HepG2 (cell line): ENCODE measurements around the gene APOC4. TPM values are rescaled to one million over a fixed set of nuclear protein-coding genes. Genes with fewer than 3 reads are reported as not detected.

Experiments used
- CCDC6 ChIP-seq: sonication (generic); formaldehyde crosslinking; IDR thresholded peaks from 2 replicates; pipeline ENCODE4 v1.8.1; 2022; ENCODE audit warnings: mild to moderate bottlenecking, missing genetic modification reagents, moderate library complexity
- ELF1 ChIP-seq: sonication (generic); formaldehyde crosslinking; IDR thresholded peaks from 2 replicates; pipeline ENCODE4 v1.4.0; 2020; ENCODE audit warnings: missing genetic modification reagents
- HNRNPUL1 ChIP-seq: fragments of 200-400 bp; formaldehyde crosslinking; IDR thresholded peaks from 2 replicates; pipeline ENCODE4 v1.6.1; 2017; ENCODE audit warnings: low read depth, mild to moderate bottlenecking, low read length, moderate library complexity
- IRF9 ChIP-seq: sonication (generic); formaldehyde crosslinking; IDR thresholded peaks from 2 replicates; pipeline ENCODE4 v1.8.0; 2022; ENCODE audit warnings: missing genetic modification reagents, mild to moderate bottlenecking, borderline replicate concordance
- MEIS2 ChIP-seq: sonication (generic); formaldehyde crosslinking; IDR thresholded peaks from 2 replicates; pipeline ENCODE4 v1.9.0; 2021; ENCODE audit warnings: mild to moderate bottlenecking, missing genetic modification reagents
- TFDP2 ChIP-seq: sonication (generic); formaldehyde crosslinking; IDR thresholded peaks from 2 replicates; pipeline ENCODE4 v1.4.0; 2020; ENCODE audit warnings: missing genetic modification reagents
- THYN1 ChIP-seq: sonication (generic); formaldehyde crosslinking; IDR thresholded peaks from 2 replicates; pipeline ENCODE4 v1.8.1; 2023; ENCODE audit warnings: low read depth, mild to moderate bottlenecking, moderate library complexity, missing genetic modification reagents, borderline replicate concordance
- ZFP90 ChIP-seq: sonication (generic); formaldehyde crosslinking; IDR thresholded peaks from 2 replicates; pipeline ENCODE4 v1.8.0; 2022; ENCODE audit warnings: missing genetic modification reagents, mild to moderate bottlenecking, inconsistent platforms, borderline replicate concordance
- ZKSCAN1 ChIP-seq: fragments of 150-350 bp; IDR thresholded peaks from 2 replicates; pipeline ENCODE4 v1.6.1; 2014; ENCODE audit warnings: low read length
- ZNF17 ChIP-seq: sonication (generic); formaldehyde crosslinking; IDR thresholded peaks from 2 replicates; pipeline ENCODE4 v1.5.0; 2020; ENCODE audit warnings: mild to moderate bottlenecking, missing genetic modification reagents
- ZNF777 ChIP-seq: sonication (generic); formaldehyde crosslinking; IDR thresholded peaks from 2 replicates; pipeline ENCODE4 v1.4.0; 2020; ENCODE audit warnings: missing genetic modification reagents
- ZSCAN25 ChIP-seq: sonication (generic); formaldehyde crosslinking; IDR thresholded peaks from 2 replicates; pipeline ENCODE4 v1.8.0; 2022; ENCODE audit warnings: mild to moderate bottlenecking, missing genetic modification reagents
- polyA plus RNA-seq, 8 experiments: library from polyadenylated mRNA; depleted of rRNA in 3 of 8; stranded (reverse) in 7 of 8; unstranded in 1 of 8; fragments of >200 nt; fragmentation: Illumina TruSeq in 4 of 8; extraction: Trizol in 4 of 8; gene quantifications; 2 replicates each; pipeline versions ENCODE4 v1.2.1 to v1.2.3, GENCODE V29; 2011 to 2016; ENCODE audit warnings: low read depth in 4 of 8, missing spikeins in 1 of 8, mixed read lengths in 1 of 8; ENCODE audit not compliant: insufficient read depth in 1 of 8
- total RNA-seq, 5 experiments: library from RNA; depleted of rRNA; stranded (reverse); fragments of >200 nt; fragmentation: Illumina TruSeq; extraction: Trizol; gene quantifications; 2 replicates each; pipeline ENCODE4 v1.2.3, GENCODE V29; 2016; ENCODE audit warnings: low read depth in 1 of 5
- TF ChIP-seq, protein P1 (sequence below): sonication (generic); formaldehyde crosslinking; IDR thresholded peaks from 2 replicates; pipeline ENCODE4 v1.5.1; 2020; ENCODE audit warnings: mild to moderate bottlenecking, missing genetic modification reagents, borderline replicate concordance
- TF ChIP-seq, protein P2 (sequence below): IDR thresholded peaks from 2 replicates; pipeline ENCODE4 v1.6.1; 2016; ENCODE audit warnings: missing compliant biosample characterization, missing genetic modification reagents, borderline replicate concordance
- TF ChIP-seq, protein P3 (sequence below): sonication (generic); formaldehyde crosslinking; conservative IDR thresholded peaks from 2 replicates; pipeline ENCODE4 v1.4.0; 2020; ENCODE audit warnings: missing genetic modification reagents

APOC4 gene
- total and polyA plus RNA-seq, 2 of the 13 experiments (the other 11 are each of a cell fraction or from before 2014, with no cell fraction given): 0.46 TPM; not detected in 1

DNA sequence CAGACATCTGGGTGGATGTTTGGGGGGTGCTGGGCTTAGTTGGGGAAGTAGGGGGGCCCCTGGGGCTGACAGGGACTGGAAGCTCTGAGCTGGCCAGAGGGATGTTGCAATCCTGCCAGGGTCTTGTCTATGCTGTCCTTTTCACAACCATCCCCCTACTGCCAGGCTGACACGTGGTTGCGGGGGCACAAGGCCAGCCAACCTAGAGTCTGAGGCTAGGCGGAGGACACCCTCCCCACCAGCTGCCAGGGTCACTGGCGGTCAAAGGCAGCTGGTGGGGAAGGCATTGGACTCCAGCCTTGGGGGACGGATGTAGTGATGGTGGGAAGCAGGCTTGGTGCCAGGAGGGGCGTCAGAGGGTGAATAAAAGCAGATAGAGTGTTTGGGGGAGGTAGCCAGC is 29.2 kb upstream of the APOC4 start (continued):
- TF ChIP-seq, protein P1, sequence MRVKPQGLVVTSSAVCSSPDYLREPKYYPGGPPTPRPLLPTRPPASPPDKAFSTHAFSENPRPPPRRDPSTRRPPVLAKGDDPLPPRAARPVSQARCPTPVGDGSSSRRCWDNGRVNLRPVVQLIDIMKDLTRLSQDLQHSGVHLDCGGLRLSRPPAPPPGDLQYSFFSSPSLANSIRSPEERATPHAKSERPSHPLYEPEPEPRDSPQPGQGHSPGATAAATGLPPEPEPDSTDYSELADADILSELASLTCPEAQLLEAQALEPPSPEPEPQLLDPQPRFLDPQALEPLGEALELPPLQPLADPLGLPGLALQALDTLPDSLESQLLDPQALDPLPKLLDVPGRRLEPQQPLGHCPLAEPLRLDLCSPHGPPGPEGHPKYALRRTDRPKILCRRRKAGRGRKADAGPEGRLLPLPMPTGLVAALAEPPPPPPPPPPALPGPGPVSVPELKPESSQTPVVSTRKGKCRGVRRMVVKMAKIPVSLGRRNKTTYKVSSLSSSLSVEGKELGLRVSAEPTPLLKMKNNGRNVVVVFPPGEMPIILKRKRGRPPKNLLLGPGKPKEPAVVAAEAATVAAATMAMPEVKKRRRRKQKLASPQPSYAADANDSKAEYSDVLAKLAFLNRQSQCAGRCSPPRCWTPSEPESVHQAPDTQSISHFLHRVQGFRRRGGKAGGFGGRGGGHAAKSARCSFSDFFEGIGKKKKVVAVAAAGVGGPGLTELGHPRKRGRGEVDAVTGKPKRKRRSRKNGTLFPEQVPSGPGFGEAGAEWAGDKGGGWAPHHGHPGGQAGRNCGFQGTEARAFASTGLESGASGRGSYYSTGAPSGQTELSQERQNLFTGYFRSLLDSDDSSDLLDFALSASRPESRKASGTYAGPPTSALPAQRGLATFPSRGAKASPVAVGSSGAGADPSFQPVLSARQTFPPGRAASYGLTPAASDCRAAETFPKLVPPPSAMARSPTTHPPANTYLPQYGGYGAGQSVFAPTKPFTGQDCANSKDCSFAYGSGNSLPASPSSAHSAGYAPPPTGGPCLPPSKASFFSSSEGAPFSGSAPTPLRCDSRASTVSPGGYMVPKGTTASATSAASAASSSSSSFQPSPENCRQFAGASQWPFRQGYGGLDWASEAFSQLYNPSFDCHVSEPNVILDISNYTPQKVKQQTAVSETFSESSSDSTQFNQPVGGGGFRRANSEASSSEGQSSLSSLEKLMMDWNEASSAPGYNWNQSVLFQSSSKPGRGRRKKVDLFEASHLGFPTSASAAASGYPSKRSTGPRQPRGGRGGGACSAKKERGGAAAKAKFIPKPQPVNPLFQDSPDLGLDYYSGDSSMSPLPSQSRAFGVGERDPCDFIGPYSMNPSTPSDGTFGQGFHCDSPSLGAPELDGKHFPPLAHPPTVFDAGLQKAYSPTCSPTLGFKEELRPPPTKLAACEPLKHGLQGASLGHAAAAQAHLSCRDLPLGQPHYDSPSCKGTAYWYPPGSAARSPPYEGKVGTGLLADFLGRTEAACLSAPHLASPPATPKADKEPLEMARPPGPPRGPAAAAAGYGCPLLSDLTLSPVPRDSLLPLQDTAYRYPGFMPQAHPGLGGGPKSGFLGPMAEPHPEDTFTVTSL (CRISPR knock-in tag): no peak
- TF ChIP-seq THYN1 (CRISPR knock-in tag) (no peak), ZNF17 (no peak), MEIS2 (CRISPR knock-in tag) (peak; percentile 86; the same call in 1 of the 2 replicates), ZNF777 (CRISPR knock-in tag) (no peak), ELF1 (CRISPR knock-in tag) (peak; percentile 41; the same call in 1 of the 2 replicates), CCDC6 (CRISPR knock-in tag) (peak; percentile 62; the same call in 1 of the 2 replicates), ZKSCAN1 (no peak), HNRNPUL1 (no peak), ZFP90 (CRISPR knock-in tag) (no peak), ZSCAN25 (CRISPR knock-in tag) (peak; percentile 23; the same call in 1 of the 2 replicates), TFDP2 (CRISPR knock-in tag) (0 out of 2 replicates have a peak, but pooled peaks have one; percentile 39), IRF9 (CRISPR knock-in tag) (no peak)
- TF ChIP-seq, protein P2, sequence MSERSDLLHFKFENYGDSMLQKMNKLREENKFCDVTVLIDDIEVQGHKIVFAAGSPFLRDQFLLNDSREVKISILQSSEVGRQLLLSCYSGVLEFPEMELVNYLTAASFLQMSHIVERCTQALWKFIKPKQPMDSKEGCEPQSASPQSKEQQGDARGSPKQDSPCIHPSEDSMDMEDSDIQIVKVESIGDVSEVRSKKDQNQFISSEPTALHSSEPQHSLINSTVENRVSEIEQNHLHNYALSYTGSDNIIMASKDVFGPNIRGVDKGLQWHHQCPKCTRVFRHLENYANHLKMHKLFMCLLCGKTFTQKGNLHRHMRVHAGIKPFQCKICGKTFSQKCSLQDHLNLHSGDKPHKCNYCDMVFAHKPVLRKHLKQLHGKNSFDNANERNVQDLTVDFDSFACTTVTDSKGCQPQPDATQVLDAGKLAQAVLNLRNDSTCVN: 0 out of 2 replicates have a peak, but pooled peaks have one; percentile 48
- TF ChIP-seq, protein P3, sequence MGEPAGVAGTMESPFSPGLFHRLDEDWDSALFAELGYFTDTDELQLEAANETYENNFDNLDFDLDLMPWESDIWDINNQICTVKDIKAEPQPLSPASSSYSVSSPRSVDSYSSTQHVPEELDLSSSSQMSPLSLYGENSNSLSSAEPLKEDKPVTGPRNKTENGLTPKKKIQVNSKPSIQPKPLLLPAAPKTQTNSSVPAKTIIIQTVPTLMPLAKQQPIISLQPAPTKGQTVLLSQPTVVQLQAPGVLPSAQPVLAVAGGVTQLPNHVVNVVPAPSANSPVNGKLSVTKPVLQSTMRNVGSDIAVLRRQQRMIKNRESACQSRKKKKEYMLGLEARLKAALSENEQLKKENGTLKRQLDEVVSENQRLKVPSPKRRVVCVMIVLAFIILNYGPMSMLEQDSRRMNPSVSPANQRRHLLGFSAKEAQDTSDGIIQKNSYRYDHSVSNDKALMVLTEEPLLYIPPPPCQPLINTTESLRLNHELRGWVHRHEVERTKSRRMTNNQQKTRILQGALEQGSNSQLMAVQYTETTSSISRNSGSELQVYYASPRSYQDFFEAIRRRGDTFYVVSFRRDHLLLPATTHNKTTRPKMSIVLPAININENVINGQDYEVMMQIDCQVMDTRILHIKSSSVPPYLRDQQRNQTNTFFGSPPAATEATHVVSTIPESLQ (CRISPR knock-in tag): no peak
